ENCODE results near the gene NCMAP.

GRCh38 chr1:24541711-24542346, 14.1 kb upstream of the NCMAP start:
- TF ChIP-seq CTCF (conservative IDR thresholded peaks at IDR 0.05 in 1 of 2, IDR thresholded peaks at IDR 0.05 in 1 of 2; ENCODE audit: low read depth in 1 of 2, low read length in 2 of 2), result peak; percentile 34 to 50
- no peak for TF ChIP-seq EZH2 (IDR thresholded peaks at IDR 0.05; ENCODE audit: low read length, missing control alignments)

Data from fibroblast of lung (primary cell).